ENCODE data around the gene RAB40C. TPM values are rescaled to one million over a fixed set of nuclear protein-coding genes. Genes with fewer than 3 reads are reported as not detected.

Gene RAB40C
- total RNA-seq, 1 donor from 2014 or later, result 13.1 TPM

DNA sequence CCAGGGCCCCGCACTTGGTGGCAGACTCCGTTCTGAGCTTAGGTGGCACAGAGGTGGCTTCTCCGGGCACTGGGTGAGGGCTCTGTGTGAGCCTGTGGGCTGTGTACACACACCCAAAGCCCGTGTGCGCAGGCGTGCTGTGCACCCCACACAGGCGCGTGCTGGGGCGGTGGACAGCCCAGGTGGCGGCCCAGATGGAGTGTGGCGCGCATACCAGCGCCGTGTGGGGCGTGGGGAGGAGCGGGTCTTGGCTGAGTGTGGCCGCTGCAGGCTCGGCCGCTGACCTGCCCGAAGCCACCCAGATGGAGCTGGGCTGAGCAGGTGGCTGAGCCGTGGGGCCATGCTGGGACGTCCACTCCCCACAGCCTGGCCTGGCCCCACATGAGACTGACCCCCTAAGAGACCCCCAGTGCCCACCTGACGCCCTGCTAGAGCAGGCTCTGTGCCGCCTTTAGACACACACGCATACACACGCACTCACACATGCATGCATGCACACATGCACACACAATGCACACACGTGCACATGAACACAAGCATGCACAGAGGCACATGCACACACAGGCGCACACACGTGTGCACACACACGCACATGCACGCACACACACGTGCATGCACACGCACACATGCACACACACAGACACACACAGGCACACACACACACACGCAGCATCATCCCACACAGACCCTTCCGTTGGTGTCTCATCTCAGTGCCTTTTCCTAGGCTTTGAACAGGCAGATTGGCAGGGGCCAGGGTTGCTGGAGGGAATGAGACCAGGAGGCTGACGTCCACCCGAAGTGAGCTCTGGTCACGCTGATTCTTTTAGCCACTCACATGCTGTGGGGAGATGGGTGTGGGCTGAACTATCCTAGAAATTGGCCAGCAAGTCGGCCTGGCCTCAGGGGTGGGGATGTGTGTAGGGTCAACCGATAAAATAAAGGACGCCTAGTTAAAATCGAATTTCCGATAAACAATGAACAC lies 27.6 kb upstream of the RAB40C start:
- intact Hi-C loops (cut with micrococcal nuclease), result no loop called here
- no peak for DNase-seq
- POLR2A ChIA-PET, result no interaction called here

DNA sequence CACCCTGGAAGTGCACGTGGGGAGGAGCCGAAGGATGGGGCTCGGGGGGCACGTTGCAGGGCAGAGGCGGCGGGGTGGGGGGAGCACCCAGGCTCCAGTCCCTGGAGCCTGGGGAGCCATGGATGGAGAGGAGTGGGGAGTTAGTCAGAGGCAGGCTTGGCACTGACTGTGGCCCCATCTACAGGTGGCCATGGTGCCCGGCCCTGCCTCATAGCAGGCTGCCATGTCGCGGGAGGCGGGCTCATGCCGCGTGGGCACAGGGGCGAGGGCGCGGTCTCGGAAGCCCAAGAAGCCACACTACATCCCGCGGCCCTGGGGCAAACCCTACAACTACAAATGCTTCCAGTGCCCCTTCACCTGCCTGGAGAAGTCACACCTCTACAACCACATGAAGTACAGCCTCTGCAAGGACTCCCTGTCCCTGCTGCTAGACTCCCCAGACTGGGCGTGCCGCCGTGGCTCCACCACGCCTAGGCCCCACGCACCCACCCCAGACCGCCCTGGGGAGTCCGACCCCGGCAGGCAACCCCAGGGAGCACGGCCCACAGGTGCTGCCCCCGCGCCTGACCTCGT lies 26.7 kb upstream of the RAB40C start:
- DNase-seq, result no peak
- no peaks in the 10 kb centered on the region for H3K9me3 Mint-ChIP-seq
- no peak for ATAC-seq (ENCODE audit: low read depth)
- ChIA-PET CTCF (no interaction called here), POLR2A (no interaction called here)
- H3K27ac Mint-ChIP-seq, result no peak overlapping the region
- H3K36me3 Mint-ChIP-seq (ENCODE audit: low read depth), result no peaks in the 10 kb centered on the region
- no peak overlapping the region for H3K4me3 Mint-ChIP-seq
- peaks cover 10% of the 10 kb centered on the region for H3K27me3 Mint-ChIP-seq
- H3K4me1 Mint-ChIP-seq, result peaks cover 14% of the 10 kb centered on the region
- intact Hi-C loops (cut with micrococcal nuclease), result no loop called here
- TF ChIP-seq, protein P1, sequence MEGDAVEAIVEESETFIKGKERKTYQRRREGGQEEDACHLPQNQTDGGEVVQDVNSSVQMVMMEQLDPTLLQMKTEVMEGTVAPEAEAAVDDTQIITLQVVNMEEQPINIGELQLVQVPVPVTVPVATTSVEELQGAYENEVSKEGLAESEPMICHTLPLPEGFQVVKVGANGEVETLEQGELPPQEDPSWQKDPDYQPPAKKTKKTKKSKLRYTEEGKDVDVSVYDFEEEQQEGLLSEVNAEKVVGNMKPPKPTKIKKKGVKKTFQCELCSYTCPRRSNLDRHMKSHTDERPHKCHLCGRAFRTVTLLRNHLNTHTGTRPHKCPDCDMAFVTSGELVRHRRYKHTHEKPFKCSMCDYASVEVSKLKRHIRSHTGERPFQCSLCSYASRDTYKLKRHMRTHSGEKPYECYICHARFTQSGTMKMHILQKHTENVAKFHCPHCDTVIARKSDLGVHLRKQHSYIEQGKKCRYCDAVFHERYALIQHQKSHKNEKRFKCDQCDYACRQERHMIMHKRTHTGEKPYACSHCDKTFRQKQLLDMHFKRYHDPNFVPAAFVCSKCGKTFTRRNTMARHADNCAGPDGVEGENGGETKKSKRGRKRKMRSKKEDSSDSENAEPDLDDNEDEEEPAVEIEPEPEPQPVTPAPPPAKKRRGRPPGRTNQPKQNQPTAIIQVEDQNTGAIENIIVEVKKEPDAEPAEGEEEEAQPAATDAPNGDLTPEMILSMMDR (IDR thresholded peaks at IDR 0.05), result no peak

More for the DNA sequence above, 27.6 kb upstream of the RAB40C start:
- no peak overlapping the region for H3K27ac Mint-ChIP-seq
- peaks cover 10% of the 10 kb centered on the region for H3K27me3 Mint-ChIP-seq
- H3K9me3 Mint-ChIP-seq, result no peaks in the 10 kb centered on the region
- peaks cover 13% of the 10 kb centered on the region for H3K4me1 Mint-ChIP-seq
- no peak for ATAC-seq (ENCODE audit: low read depth)
- TF ChIP-seq, protein P1 (IDR thresholded peaks at IDR 0.05), result no peak
- CTCF ChIA-PET, result no interaction called here
- H3K36me3 Mint-ChIP-seq (ENCODE audit: low read depth), result no peaks in the 10 kb centered on the region
- no peak overlapping the region for H3K4me3 Mint-ChIP-seq

DNA sequence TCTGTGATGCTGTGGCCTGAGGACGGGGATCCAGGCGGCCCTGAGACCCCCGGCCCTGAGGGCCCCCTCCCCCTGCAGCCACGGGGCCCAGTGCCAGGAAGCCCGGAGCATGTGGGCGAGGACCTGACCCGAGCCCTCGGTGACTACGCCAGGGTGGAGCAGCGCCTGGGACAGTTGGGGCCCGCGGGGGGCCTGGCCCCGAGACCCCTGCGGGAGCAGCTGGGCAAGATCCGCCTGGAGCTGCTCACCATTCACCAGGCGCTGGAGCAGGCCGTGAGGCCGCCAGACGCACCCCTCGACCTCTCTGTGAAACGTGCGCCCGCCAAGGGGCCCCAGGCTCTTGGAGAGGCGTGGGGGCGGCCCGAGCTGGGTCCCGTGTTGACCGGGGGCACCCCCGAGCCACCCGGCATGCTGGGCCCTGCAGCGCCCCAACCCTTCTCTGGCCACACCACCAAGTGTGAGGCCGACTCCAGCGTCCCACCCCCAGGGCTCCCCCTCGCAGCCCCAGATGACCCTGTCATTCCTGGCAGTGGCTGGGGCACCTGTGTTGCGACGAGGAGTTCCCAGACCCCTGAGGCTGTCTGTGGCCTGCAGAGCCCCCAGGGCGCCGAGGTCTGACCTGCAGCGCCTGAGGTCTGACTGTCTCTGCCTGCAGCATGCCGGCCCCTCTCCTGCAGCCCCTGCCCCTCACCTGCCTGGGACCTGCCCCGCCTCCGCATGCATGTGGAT lies 25.0 kb upstream of the RAB40C start:
- H3K9me3 Mint-ChIP-seq, result no peaks in the 10 kb centered on the region
- no peak overlapping the region for H3K27ac Mint-ChIP-seq
- DNase-seq, result no peak
- TF ChIP-seq, protein P1 (IDR thresholded peaks at IDR 0.05), result no peak
- intact Hi-C loops (cut with micrococcal nuclease), result loop anchor here (5.0 kb wide), 1 partner anchor 38 kb away; the partner anchor contains the start of gene CAPN15
- ATAC-seq (ENCODE audit: low read depth), result no peak
- peaks cover 7% of the 10 kb centered on the region for H3K27me3 Mint-ChIP-seq
- no peak overlapping the region for H3K4me3 Mint-ChIP-seq
- ChIA-PET POLR2A (interaction anchor here (0.6 kb wide), 1 partner anchor 194 kb away, joined by 6 read pairs; no protein-coding TSS in a partner anchor), CTCF (no interaction called here)
- H3K36me3 Mint-ChIP-seq (ENCODE audit: low read depth), result no peaks in the 10 kb centered on the region
- H3K4me1 Mint-ChIP-seq, result peaks cover 18% of the 10 kb centered on the region

DNA sequence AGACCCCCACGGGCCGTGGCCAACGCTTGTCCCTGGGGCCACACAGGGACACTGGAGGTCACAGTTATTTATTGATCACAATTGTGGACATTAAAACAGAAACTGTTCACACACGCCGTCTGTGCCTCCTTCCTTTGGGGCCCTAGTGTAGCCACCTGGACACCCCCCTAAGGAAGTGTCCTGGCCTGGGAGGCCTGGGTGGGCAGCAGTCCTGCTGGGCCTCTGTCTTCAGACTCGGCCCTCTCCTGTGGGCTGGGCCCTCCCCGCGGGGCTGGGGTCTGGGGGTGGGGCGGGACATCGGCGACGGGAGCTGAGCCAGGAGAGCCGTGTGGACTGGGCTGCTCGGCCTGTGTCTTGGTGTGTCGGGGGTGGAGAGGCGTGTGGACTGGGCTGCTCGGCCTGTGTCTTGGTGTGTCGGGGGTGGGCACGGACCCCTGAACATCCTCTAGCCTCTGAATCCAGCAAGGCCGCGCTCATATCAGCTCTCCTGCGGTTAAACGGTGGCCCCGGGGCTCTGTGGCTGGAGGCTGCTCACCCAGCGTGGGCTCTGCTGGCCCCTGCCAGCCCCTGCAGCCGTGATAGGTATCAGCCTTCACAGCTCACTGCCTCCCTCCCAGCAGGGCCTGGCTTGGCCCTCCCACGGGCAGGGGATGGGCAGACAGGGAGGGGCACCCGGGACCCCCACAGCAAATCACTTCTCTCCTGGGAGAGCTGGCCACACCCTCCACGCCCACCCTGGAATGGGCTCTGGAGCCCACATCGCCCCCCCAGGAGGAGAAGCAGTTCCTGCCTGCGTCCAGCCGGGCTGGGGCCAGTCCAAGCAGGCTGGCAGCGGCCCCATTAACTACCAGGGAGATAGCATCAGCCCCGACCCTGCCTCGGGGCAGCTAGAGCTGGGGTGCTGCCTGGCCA lies 24.2 kb upstream of the RAB40C start:
- CTCF ChIA-PET, result no interaction called here
- peaks cover 7% of the 10 kb centered on the region for H3K27me3 Mint-ChIP-seq
- H3K4me3 Mint-ChIP-seq, result no peak overlapping the region

More for the DNA sequence above, 24.2 kb upstream of the RAB40C start:
- Mint-ChIP-seq H3K36me3 (ENCODE audit: low read depth) (no peaks in the 10 kb centered on the region), H3K4me1 (peaks cover 23% of the 10 kb centered on the region), H3K27ac (no peak overlapping the region), H3K9me3 (no peaks in the 10 kb centered on the region)
- intact Hi-C loops (cut with micrococcal nuclease), result loop anchor here (5.0 kb wide), 1 partner anchor 38 kb away; the partner anchor contains the start of gene CAPN15
- POLR2A ChIA-PET, result interaction anchor here (0.6 kb wide), 1 partner anchor 195 kb away, joined by 6 read pairs; no protein-coding TSS in a partner anchor
- TF ChIP-seq, protein P1 (IDR thresholded peaks at IDR 0.05), result no peak
- ATAC-seq (ENCODE audit: low read depth) (no peak), DNase-seq (no peak)
